ENCODE results near the gene SBF2.
"Not testable (repeated sequence)": the region's sequence is repeated elsewhere in the genome, so short reads cannot be mapped to it uniquely, and the experiment has no call there.

Gene SBF2

GRCh38 chr11:9936754-9937153, 357.3 kb downstream of the SBF2 start:
- Histone ChIP-seq H3K27ac (ENCODE audit: insufficient read depth, low read depth, low read length, poor library complexity, severe bottlenecking) (no peak overlapping the region), H3K4me3 (ENCODE audit: insufficient read depth, low read depth, low read length) (no peak overlapping the region), H3K36me3 (ENCODE audit: control insufficient read depth, insufficient read depth, low read length) (no peaks in the 10 kb centered on the region), H3K4me1 (ENCODE audit: control insufficient read depth, insufficient read depth, low read length) (no peaks in the 10 kb centered on the region), H3K27me3 (ENCODE audit: control insufficient read depth, insufficient read depth, low read length, poor library complexity, severe bottlenecking) (no peaks in the 10 kb centered on the region), H3K9me3 (ENCODE audit: control insufficient read depth, low read length) (no peaks in the 10 kb centered on the region)

- not testable (repeated sequence) for H3K4me1 ChIP-seq (ENCODE audit: control insufficient read depth, insufficient read depth, low read length); H3K9me3 ChIP-seq (ENCODE audit: control insufficient read depth, low read length); H3K27me3 ChIP-seq (ENCODE audit: control insufficient read depth, insufficient read depth, low read length, poor library complexity, severe bottlenecking); H3K36me3 ChIP-seq (ENCODE audit: control insufficient read depth, insufficient read depth, low read length); H3K4me3 ChIP-seq (ENCODE audit: insufficient read depth, low read depth, low read length); H3K27ac ChIP-seq (ENCODE audit: insufficient read depth, low read depth, low read length, poor library complexity, severe bottlenecking)
- WGBS, 2 experiments, result 100% methylated on average over 2 of the region's 2 CpGs
These were observed 361.2 kb downstream of the SBF2 start for GRCh38 chr11:9932843-9933242.

- H3K36me3 ChIP-seq (ENCODE audit: control insufficient read depth, insufficient read depth, low read length); H3K27ac ChIP-seq (ENCODE audit: insufficient read depth, low read depth, low read length, poor library complexity, severe bottlenecking); H3K9me3 ChIP-seq (ENCODE audit: control insufficient read depth, low read length); H3K4me1 ChIP-seq (ENCODE audit: control insufficient read depth, insufficient read depth, low read length); H3K4me3 ChIP-seq (ENCODE audit: insufficient read depth, low read depth, low read length); H3K27me3 ChIP-seq (ENCODE audit: control insufficient read depth, insufficient read depth, low read length, poor library complexity, severe bottlenecking): not testable (repeated sequence)
- WGBS, 2 experiments, result 91 to 93% methylated on average over 14 of the region's 14 CpGs
These were observed 363.3 kb downstream of the SBF2 start for GRCh38 chr11:9930562-9931331.

- H3K4me1 ChIP-seq (ENCODE audit: control insufficient read depth, insufficient read depth, low read length), result peaks cover 7% of the 10 kb centered on the region
- H3K9me3 ChIP-seq (ENCODE audit: control insufficient read depth, low read length), result no peaks in the 10 kb centered on the region
- no peaks in the 10 kb centered on the region for H3K36me3 ChIP-seq (ENCODE audit: control insufficient read depth, insufficient read depth, low read length)
- H3K4me3 ChIP-seq (ENCODE audit: insufficient read depth, low read depth, low read length), result no peak overlapping the region
- H3K27me3 ChIP-seq (ENCODE audit: control insufficient read depth, insufficient read depth, low read length, poor library complexity, severe bottlenecking), result no peaks in the 10 kb centered on the region
- no peak overlapping the region for H3K27ac ChIP-seq (ENCODE audit: insufficient read depth, low read depth, low read length, poor library complexity, severe bottlenecking)
- WGBS, 2 experiments, result 90 to 91% methylated on average over 1 of the region's 1 CpG
These were observed 366.3 kb downstream of the SBF2 start for GRCh38 chr11:9927670-9928069.

GRCh38 chr11:9923280-9923679, 370.7 kb downstream of the SBF2 start:
- no peaks in the 10 kb centered on the region for H3K36me3 ChIP-seq (ENCODE audit: control insufficient read depth, insufficient read depth, low read length)
- H3K9me3 ChIP-seq (ENCODE audit: control insufficient read depth, low read length), result no peaks in the 10 kb centered on the region
- no peak overlapping the region for H3K4me3 ChIP-seq (ENCODE audit: insufficient read depth, low read depth, low read length)
- 32 to 45% methylated on average over 2 of the region's 2 CpGs for WGBS, 2 experiments
- H3K27me3 ChIP-seq (ENCODE audit: control insufficient read depth, insufficient read depth, low read length, poor library complexity, severe bottlenecking), result no peaks in the 10 kb centered on the region
- peaks cover 10% of the 10 kb centered on the region for H3K4me1 ChIP-seq (ENCODE audit: control insufficient read depth, insufficient read depth, low read length)
- H3K27ac ChIP-seq (ENCODE audit: insufficient read depth, low read depth, low read length, poor library complexity, severe bottlenecking), result peak overlapping the region; percentile 11

GRCh38 chr11:9922806-9923205, 371.2 kb downstream of the SBF2 start:
- WGBS, 2 experiments, result 2 to 3% methylated on average over 4 of the region's 4 CpGs
- Histone ChIP-seq H3K27me3 (ENCODE audit: control insufficient read depth, insufficient read depth, low read length, poor library complexity, severe bottlenecking) (no peaks in the 10 kb centered on the region), H3K36me3 (ENCODE audit: control insufficient read depth, insufficient read depth, low read length) (no peaks in the 10 kb centered on the region), H3K9me3 (ENCODE audit: control insufficient read depth, low read length) (no peaks in the 10 kb centered on the region), H3K4me3 (ENCODE audit: insufficient read depth, low read depth, low read length) (no peak overlapping the region), H3K27ac (ENCODE audit: insufficient read depth, low read depth, low read length, poor library complexity, severe bottlenecking) (peak overlapping the region; percentile 11), H3K4me1 (ENCODE audit: control insufficient read depth, insufficient read depth, low read length) (peaks cover 10% of the 10 kb centered on the region)

- H3K27me3 ChIP-seq (ENCODE audit: control insufficient read depth, insufficient read depth, low read length, poor library complexity, severe bottlenecking), result no peaks in the 10 kb centered on the region
- no peaks in the 10 kb centered on the region for H3K36me3 ChIP-seq (ENCODE audit: control insufficient read depth, insufficient read depth, low read length)
- no peaks in the 10 kb centered on the region for H3K9me3 ChIP-seq (ENCODE audit: control insufficient read depth, low read length)
- no peak overlapping the region for H3K4me3 ChIP-seq (ENCODE audit: insufficient read depth, low read depth, low read length)
- no peak overlapping the region for H3K27ac ChIP-seq (ENCODE audit: insufficient read depth, low read depth, low read length, poor library complexity, severe bottlenecking)
- no peaks in the 10 kb centered on the region for H3K4me1 ChIP-seq (ENCODE audit: control insufficient read depth, insufficient read depth, low read length)
- WGBS, 2 experiments, result 94% methylated on average over 3 of the region's 3 CpGs
These were observed 377.5 kb downstream of the SBF2 start for GRCh38 chr11:9916480-9916879.

GRCh38 chr11:9914064-9914463, 380.0 kb downstream of the SBF2 start:
- H3K27me3 ChIP-seq (ENCODE audit: control insufficient read depth, insufficient read depth, low read length, poor library complexity, severe bottlenecking), result no peaks in the 10 kb centered on the region
- H3K4me1 ChIP-seq (ENCODE audit: control insufficient read depth, insufficient read depth, low read length), result no peaks in the 10 kb centered on the region
- no peaks in the 10 kb centered on the region for H3K9me3 ChIP-seq (ENCODE audit: control insufficient read depth, low read length)
- WGBS, 2 experiments, result 58 to 62% methylated on average over 2 of the region's 2 CpGs
- H3K4me3 ChIP-seq (ENCODE audit: insufficient read depth, low read depth, low read length), result no peak overlapping the region
- H3K36me3 ChIP-seq (ENCODE audit: control insufficient read depth, insufficient read depth, low read length), result no peaks in the 10 kb centered on the region
- no peak overlapping the region for H3K27ac ChIP-seq (ENCODE audit: insufficient read depth, low read depth, low read length, poor library complexity, severe bottlenecking)

GRCh38 chr11:9905960-9906791, 387.8 kb downstream of the SBF2 start:
- H3K27ac ChIP-seq (ENCODE audit: insufficient read depth, low read depth, low read length, poor library complexity, severe bottlenecking), result peak overlapping the region; percentile 60
- H3K36me3 ChIP-seq (ENCODE audit: control insufficient read depth, insufficient read depth, low read length), result no peaks in the 10 kb centered on the region
- H3K9me3 ChIP-seq (ENCODE audit: control insufficient read depth, low read length), result no peaks in the 10 kb centered on the region
- H3K27me3 ChIP-seq (ENCODE audit: control insufficient read depth, insufficient read depth, low read length, poor library complexity, severe bottlenecking), result no peaks in the 10 kb centered on the region
- H3K4me3 ChIP-seq (ENCODE audit: insufficient read depth, low read depth, low read length), result no peak overlapping the region
- WGBS, 2 experiments, result 27 to 30% methylated on average over 1 to 2 of the region's 3 CpGs
- peaks cover 5% of the 10 kb centered on the region for H3K4me1 ChIP-seq (ENCODE audit: control insufficient read depth, insufficient read depth, low read length)

- WGBS, 2 experiments, result 0 to 14% methylated on average over 1 of the region's 1 CpG
These were observed 388.5 kb downstream of the SBF2 start for GRCh38 chr11:9905501-9905951.

More at GRCh38 chr11:9905501-9905951, 388.5 kb downstream of the SBF2 start:
- Histone ChIP-seq H3K27me3 (ENCODE audit: control insufficient read depth, insufficient read depth, low read length, poor library complexity, severe bottlenecking) (no peaks in the 10 kb centered on the region), H3K9me3 (ENCODE audit: control insufficient read depth, low read length) (no peaks in the 10 kb centered on the region), H3K36me3 (ENCODE audit: control insufficient read depth, insufficient read depth, low read length) (no peaks in the 10 kb centered on the region), H3K4me3 (ENCODE audit: insufficient read depth, low read depth, low read length) (no peak overlapping the region), H3K27ac (ENCODE audit: insufficient read depth, low read depth, low read length, poor library complexity, severe bottlenecking) (peak overlapping the region; percentile 60), H3K4me1 (ENCODE audit: control insufficient read depth, insufficient read depth, low read length) (peaks cover 5% of the 10 kb centered on the region)

Data from ectodermal cell (in vitro differentiated cells).